GM18907 (cell line): ENCODE data around the gene MAP2K5.
"Not testable (repeated sequence)": the region's sequence is repeated elsewhere in the genome, so short reads cannot be mapped to it uniquely, and the experiment has no call there.

Source experiments
- ATAC-seq: cut with Tn5 transposase; IDR thresholded peaks from one replicate; pipeline ENCODE4 v1.9.1; 2021; ENCODE audit warnings: mild to moderate bottlenecking, moderate library complexity; ENCODE audit not compliant: unreplicated experiment

MAP2K5 gene

GRCh38 chr15:67652586-67652985 is 110.1 kb downstream of the MAP2K5 start:
- ATAC-seq: no peak

DNA sequence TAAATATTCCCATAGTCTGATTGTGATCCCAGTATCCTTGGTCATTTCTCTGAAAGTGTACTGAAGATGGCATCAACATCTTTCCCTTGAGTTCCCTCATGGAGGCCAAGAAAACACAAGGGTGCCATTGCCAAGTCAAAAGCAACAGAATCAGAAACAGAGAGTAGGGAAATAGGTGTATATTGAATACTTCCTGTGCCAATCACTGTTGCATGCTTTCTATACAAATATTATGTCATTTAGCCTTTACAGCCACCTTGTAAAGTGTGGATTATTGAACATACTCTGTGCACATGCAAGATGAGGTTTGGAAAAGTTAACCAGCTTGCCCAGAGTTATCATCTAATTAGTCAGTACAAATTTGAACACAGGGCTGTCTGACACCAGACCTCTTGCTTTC is 117.9 kb downstream of the MAP2K5 start:
- ATAC-seq: no peak

DNA sequence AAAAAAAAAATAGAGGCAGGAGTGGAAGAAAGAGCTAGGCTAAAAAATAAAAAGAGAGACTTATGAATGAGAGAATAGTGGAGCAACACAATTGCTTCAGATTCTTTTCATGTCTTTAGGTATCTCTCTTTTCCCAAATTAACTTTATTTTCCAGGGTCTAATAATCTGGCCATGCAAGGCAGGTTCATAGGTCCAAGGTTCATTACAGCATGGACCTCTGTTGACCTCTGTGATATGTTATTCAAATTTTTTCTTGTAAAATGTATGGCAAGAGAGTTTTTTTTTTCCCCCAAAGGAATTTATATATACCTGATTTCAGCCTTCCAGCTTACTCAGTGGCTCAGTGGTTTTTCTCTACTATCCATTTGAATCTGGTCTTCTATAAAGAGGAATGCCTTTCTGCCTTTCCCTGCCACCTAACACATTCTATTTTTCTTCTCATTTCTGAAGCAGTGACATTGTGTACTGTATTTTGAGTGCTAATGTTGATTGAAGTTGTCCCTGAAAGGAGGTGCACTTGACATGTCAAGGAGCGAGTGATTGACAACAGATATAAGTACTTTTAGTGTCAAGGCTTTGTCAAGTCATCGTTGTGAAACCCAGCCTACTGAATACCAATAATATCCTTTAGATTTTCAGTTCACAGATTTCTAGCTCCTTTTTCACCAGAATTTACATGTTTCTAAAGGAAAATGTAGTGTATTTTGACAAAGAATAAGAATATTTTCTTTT is 118.5 kb downstream of the MAP2K5 start:
- ATAC-seq: no peak

GRCh38 chr15:67670647-67671305 is 128.3 kb downstream of the MAP2K5 start:
- ATAC-seq: no peak

GRCh38 chr15:67672834-67673233 is 130.3 kb downstream of the MAP2K5 start:
- ATAC-seq: not testable (repeated sequence)

- ATAC-seq: no peak
These were observed 132.5 kb downstream of the MAP2K5 start for GRCh38 chr15:67674983-67675382.

GRCh38 chr15:67678089-67678488 is 135.6 kb downstream of the MAP2K5 start:
- ATAC-seq: no peak

DNA sequence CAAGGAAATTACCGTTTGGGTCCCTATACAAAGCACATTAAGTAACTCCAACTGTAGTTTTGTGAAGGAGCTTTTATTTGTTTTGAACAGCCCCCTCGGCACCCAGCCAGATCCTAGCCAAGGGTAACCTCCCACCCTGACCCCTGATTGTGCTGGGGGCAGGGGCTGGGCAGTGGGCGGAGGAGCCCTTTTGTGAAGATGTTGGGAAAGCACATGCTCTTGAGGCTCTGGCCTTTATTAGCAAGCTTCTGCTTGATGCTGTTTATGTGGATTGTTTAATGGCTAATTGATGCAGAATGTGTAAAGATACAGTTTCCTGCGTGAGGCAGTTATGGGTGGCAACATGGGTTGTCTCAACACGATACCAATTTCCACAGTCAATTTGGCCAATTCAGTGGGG is 136.5 kb downstream of the MAP2K5 start:
- no peak for ATAC-seq

DNA sequence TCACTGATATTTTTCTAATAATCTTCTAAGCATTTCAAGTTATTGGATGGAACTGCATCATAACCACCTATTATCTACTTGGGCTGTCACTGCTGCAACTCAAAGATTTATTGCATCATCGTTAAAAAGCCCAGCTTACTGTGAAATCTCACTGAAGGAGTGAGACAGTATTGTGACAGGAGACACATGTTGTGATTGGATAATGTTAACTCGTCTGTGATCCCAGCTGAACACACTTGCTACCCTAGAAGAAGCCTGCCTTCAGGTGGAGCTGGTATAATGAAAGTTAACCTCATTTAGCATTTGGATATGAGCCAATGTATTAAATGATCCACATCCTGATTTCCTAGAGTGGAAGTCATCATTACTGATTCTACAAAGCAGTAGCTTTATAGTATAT is 138.1 kb downstream of the MAP2K5 start:
- ATAC-seq: no peak

- ATAC-seq: no peak
These were observed 142.6 kb downstream of the MAP2K5 start for GRCh38 chr15:67685008-67685599.

GRCh38 chr15:67685716-67686115 is 143.2 kb downstream of the MAP2K5 start:
- ATAC-seq: no peak

GRCh38 chr15:67690936-67691335 is 148.4 kb downstream of the MAP2K5 start:
- ATAC-seq: no peak

- ATAC-seq: no peak
These were observed 148.9 kb downstream of the MAP2K5 start for GRCh38 chr15:67691450-67691849.

DNA sequence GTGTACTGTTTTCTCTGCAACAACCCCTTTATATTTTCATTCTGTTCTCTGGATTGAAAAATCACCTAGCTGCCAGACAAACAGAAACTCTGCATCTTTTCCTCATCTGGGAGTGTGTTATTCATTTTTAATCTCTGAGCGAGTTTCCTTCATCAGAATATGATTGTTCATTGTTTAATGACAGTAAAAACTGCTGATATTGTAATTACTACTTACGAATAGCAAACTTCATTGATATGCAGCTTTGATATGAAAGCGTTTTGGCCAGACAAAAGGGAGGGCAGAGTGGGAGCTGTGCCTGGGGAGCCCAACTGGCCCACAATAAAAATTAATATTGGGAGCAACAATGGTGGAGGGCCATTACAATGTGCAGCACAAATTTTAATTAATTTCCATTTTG is 150.1 kb downstream of the MAP2K5 start:
- ATAC-seq: no peak

GRCh38 chr15:67696087-67696486 is 153.6 kb downstream of the MAP2K5 start:
- ATAC-seq: no peak

DNA sequence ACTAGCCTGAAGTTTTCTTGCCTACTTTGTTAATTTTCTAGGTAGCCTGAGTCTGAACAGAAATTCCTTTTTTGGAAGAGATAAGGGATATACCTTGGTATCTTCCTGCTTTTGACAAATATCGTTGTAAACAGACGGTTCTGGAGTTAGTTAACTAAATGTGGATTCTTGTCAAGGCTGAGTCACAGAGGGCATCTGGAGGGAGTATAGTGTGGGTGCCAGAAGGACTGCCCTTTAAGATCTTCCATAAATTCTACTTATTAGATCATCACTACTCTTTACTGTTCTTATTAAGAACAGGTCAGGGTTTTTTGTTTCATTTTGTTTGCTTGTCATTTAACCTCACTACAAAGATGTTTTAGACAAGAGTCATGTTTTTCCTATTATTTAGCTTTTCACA is 157.5 kb downstream of the MAP2K5 start:
- ATAC-seq: no peak

DNA sequence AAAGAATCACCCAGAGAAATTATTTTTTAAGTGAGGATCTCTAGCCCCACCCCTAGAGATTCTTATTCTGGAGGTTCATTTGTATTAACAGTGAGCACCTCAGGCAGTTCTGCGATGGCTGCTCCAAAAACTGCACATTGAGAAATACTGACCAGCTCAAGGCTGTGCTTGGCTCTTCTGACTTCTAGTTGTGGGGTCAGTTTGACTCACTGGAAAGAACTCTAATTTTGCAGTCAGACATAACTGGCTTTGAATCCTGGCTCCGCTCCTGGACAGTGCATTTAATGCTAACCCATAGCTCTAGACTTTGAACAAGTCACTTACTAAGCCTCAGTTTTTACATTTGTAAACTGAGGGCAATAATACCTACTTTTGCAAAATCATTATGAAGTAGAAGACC is 159.2 kb downstream of the MAP2K5 start:
- ATAC-seq: no peak

- no peak for ATAC-seq
These were observed 165.2 kb downstream of the MAP2K5 start for GRCh38 chr15:67707520-67708283.

DNA sequence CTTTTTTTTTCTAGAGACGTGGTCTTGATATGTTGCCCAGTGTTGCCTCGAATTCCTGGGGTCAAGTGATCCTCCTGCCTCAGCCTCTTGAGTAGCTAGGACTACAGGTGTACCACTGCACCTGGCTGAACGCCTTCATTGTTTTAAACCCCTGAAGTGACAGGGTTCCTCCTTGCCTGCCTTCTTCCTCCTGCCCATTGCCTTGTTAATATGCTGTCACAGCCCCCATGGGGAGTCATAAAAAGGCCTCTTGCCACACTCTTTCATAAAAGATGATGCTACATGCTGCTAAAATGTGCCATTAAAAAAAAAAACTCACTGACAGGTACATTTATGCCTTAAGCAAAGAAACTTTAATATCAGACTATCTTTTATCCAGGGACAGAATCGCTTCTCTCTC is 166.0 kb downstream of the MAP2K5 start:
- ATAC-seq: no peak

DNA sequence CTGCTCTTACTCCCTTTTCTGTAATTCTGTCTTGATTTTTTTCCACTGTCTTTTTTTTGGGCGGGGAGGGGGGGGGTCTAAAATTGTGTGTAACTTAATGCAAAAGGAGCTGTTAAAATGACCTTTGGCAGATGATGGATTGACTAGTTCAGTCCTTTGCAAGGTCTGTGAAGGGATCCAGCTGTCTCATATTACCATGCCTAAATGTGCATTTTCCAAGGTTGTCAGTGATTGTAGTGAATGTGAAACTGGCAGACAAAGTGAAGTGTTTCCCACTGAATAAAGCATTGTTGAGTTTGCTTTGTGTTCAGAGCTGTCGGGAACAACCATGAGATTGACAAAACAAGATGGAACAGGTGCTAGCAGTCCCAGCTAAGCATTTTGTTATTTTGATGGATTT is 172.7 kb downstream of the MAP2K5 start:
- ATAC-seq: no peak

DNA sequence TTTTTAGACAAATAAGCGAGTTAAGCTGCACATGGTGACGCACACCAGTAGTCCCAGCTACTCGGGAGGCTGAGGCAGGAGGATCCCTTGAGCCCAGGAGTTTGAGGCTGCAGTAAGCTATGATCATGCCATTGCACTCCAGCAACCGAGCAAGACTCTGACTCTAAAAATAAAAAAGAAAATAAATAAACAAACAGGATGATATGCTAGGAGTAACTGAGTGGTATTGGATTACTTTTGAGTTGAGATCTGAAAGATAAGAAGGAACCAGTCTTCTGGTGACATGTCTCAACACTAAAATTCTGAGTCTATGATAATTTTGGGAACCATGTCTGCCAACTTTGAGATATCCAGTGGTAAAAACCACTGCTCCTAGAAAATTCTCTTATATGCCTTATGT is 173.7 kb downstream of the MAP2K5 start:
- ATAC-seq: no peak

GRCh38 chr15:67717776-67718175 is 175.3 kb downstream of the MAP2K5 start:
- no peak for ATAC-seq
